Neuronal stem cell (in vitro differentiated cells): Measurements from ENCODE around the gene TSPAN9.

Source experiments
- DNase-seq: peaks from one replicate; pipeline ENCODE4 v3.0.0-alpha.2; 2013; ENCODE audit warnings: low spot score
- H2AFZ ChIP-seq: one replicate; pipeline ENCODE4 v1.6.1; 2013; ENCODE audit warnings: mild to moderate bottlenecking, low read length, inconsistent platforms
- H2AK5ac ChIP-seq: 2 replicates; pipeline ENCODE4 v1.6.1; 2013; ENCODE audit warnings: low read depth, mild to moderate bottlenecking, inconsistent platforms, low read length, moderate library complexity, mixed read lengths
- H2BK120ac ChIP-seq: 2 replicates; pipeline ENCODE4 v1.6.1; 2013; ENCODE audit warnings: low read depth, mild to moderate bottlenecking, inconsistent platforms, low read length, moderate library complexity, mixed read lengths
- H2BK12ac ChIP-seq: one replicate; pipeline ENCODE4 v1.6.1; 2013; ENCODE audit warnings: low read length, inconsistent platforms
- H2BK15ac ChIP-seq: 2 replicates; pipeline ENCODE4 v1.6.1; 2013; ENCODE audit warnings: mild to moderate bottlenecking, low read length, inconsistent platforms, mixed read lengths
- H2BK5ac ChIP-seq: one replicate; pipeline ENCODE4 v1.6.1; 2013; ENCODE audit warnings: inconsistent platforms, mild to moderate bottlenecking, low read length, moderate library complexity
- H3K14ac ChIP-seq: one replicate; pipeline ENCODE4 v1.6.1; 2013; ENCODE audit warnings: low read length, inconsistent platforms
- H3K18ac ChIP-seq: 2 replicates; pipeline ENCODE4 v1.6.1; 2013; ENCODE audit warnings: low read length, inconsistent platforms
- H3K23ac ChIP-seq: 2 replicates; pipeline ENCODE4 v1.6.1; 2013; ENCODE audit warnings: low read depth, mild to moderate bottlenecking, mixed read lengths, low read length, inconsistent platforms; ENCODE audit not compliant: poor library complexity
- H3K27ac ChIP-seq: replicated peaks from 3 replicates; pipeline ENCODE4 v1.5.1; 2013; ENCODE audit warnings: low read length, inconsistent platforms
- H3K27me3 ChIP-seq, 3 experiments: 2 replicates each; pipeline ENCODE4 v1.6.1; 2013; ENCODE audit warnings: low read length in 3 of 3, mild to moderate bottlenecking in 2 of 3, inconsistent platforms in 1 of 3, low read depth in 1 of 3, mixed read lengths in 1 of 3, moderate library complexity in 1 of 3; ENCODE audit not compliant: control insufficient read depth in 3 of 3, insufficient read depth in 3 of 3
- H3K36me3 ChIP-seq, 2 donors: replicated peaks in 1 of 2; 2 replicates each; pipeline ENCODE4 v1.6.1; 2013; ENCODE audit warnings: low read length in 2 of 2; ENCODE audit not compliant: control insufficient read depth in 2 of 2, insufficient read depth in 2 of 2
- H3K4ac ChIP-seq: 2 replicates; pipeline ENCODE4 v1.6.1; 2013; ENCODE audit warnings: inconsistent platforms, mild to moderate bottlenecking, low read length, moderate library complexity
- H3K4me1 ChIP-seq, 2 donors: 1 replicate in 1 of 2; 2 replicates in 1 of 2; pipeline ENCODE4 v1.6.1; 2013; ENCODE audit warnings: low read length in 2 of 2, low read depth in 1 of 2; ENCODE audit not compliant: control insufficient read depth in 2 of 2, insufficient read depth in 1 of 2
- H3K4me2 ChIP-seq: one replicate; pipeline ENCODE4 v1.6.1; 2013; ENCODE audit warnings: mild to moderate bottlenecking, low read length, inconsistent platforms; ENCODE audit not compliant: insufficient read depth, poor library complexity, severe bottlenecking
- H3K4me3 ChIP-seq, 2 donors: 2 replicates each; pipeline ENCODE4 v1.5.1; 2013; ENCODE audit warnings: low read length in 2 of 2, mild to moderate bottlenecking in 2 of 2, inconsistent platforms in 1 of 2, moderate library complexity in 1 of 2
- H3K79me1 ChIP-seq: one replicate; pipeline ENCODE4 v1.6.1; 2013; ENCODE audit warnings: low read depth, mild to moderate bottlenecking, inconsistent platforms, low read length, moderate library complexity
- H3K9ac ChIP-seq: one replicate; pipeline ENCODE4 v1.6.1; 2013; ENCODE audit warnings: mild to moderate bottlenecking, low read depth, low read length, inconsistent platforms; ENCODE audit not compliant: poor library complexity
- H3K9me3 ChIP-seq, 2 donors: replicated peaks in 1 of 2; 2 replicates each; pipeline versions ENCODE3 to v1.6.1; 2013; ENCODE audit warnings: low read length in 2 of 2, mild to moderate bottlenecking in 2 of 2, inconsistent platforms in 1 of 2, low read depth in 1 of 2, mixed read lengths in 1 of 2, moderate library complexity in 1 of 2; ENCODE audit not compliant: control insufficient read depth in 2 of 2, insufficient read depth in 1 of 2
- H4K8ac ChIP-seq: one replicate; pipeline ENCODE4 v1.6.1; 2013; ENCODE audit warnings: low read depth, mild to moderate bottlenecking, inconsistent platforms, low read length, moderate library complexity
- H4K91ac ChIP-seq: one replicate; pipeline ENCODE4 v1.6.1; 2013; ENCODE audit warnings: low read length, low read depth, mild to moderate bottlenecking, inconsistent platforms; ENCODE audit not compliant: poor library complexity
- WGBS, 2 donors: extraction: QIAGEN DNeasy Blood & Tissue Kit; methylation state at CpG; one replicate each; pipeline ENCODE4 v1.1.7; 2013; ENCODE audit warnings: missing lambda C conversion rate in 2 of 2, mixed read lengths in 1 of 2; ENCODE audit not compliant: insufficient read length in 2 of 2, insufficient replicate concordance in 1 of 2; ENCODE audit errors: extremely low coverage in 2 of 2; 5-methylcytosine and 5-hydroxymethylcytosine counted together

The TSPAN9 gene

DNA sequence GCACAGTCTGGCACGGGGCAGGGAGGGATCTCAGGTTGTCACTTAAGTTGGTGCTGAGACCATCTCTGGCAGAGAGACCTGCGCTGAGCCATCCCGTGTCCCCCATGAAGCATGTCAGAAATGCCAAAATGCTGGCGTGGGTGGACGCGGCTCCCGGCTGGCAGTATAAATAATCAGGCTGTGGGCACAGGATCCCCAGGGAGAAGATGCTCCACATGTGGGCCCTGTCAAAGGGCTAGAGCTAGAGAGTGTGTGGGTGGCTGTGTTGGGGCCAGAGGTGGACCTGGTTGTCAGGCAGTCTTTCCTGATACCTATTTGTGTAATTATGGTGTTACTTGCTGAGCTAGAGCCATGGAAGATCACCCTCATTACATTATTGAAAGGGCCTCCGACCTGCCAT is 189.5 kb downstream of the TSPAN9 start:
- peaks cover 7% of the 10 kb centered on the region in 2 donors for H3K4me1 ChIP-seq
- no CpG with 5 or more reads among the region's 8 CpGs for WGBS, 2 donors
- no peak for DNase-seq
- H2BK15ac ChIP-seq, result no peak overlapping the region
- H3K4me2 ChIP-seq, result no peak overlapping the region
- H4K8ac ChIP-seq, result no peak overlapping the region
- H2BK120ac ChIP-seq, result no peak overlapping the region
- H3K4ac ChIP-seq, result no peak overlapping the region
- H2BK12ac ChIP-seq, result no peak overlapping the region
- no peaks in the 10 kb centered on the region for H3K79me1 ChIP-seq
- no peak overlapping the region for H4K91ac ChIP-seq
- H3K9me3 ChIP-seq, result no peaks in the 10 kb centered on the region
- no peaks in the 10 kb centered on the region for H3K36me3 ChIP-seq
- no peak overlapping the region for H2BK5ac ChIP-seq
- no peak overlapping the region for H2AK5ac ChIP-seq
- H2AFZ ChIP-seq, result no peak overlapping the region
- no peak overlapping the region for H3K9ac ChIP-seq
- no peak overlapping the region for H3K23ac ChIP-seq
- H3K18ac ChIP-seq, result peak overlapping the region; percentile 29
- H3K27ac ChIP-seq, result no peak overlapping the region
- no peak overlapping the region for H3K4me3 ChIP-seq
- H3K27me3 ChIP-seq, result no peaks in the 10 kb centered on the region
- no peak overlapping the region for H3K14ac ChIP-seq

DNA sequence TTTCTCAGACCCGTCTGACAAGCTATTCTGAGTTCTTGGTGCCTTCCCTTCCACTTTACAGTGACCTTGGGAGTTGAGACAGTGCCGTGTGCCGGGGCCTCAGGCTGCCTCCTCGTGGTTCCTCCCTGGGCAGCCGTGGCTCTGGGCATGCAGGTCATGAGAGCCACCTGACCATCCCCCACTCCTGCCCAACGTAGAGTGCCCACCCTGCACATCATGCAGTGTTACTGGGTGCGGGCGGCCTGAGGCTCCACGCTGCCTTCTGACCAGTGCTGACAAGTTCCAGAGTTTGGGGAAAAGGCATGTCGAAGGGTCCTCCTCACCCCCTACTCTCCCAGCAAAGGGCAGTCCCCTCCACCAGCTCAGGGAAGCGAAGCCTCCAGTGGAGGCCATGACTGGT is 190.5 kb downstream of the TSPAN9 start:
- Histone ChIP-seq H3K36me3 (no peaks in the 10 kb centered on the region), H3K9me3 (no peaks in the 10 kb centered on the region), H2BK15ac (no peak overlapping the region), H3K23ac (peak overlapping the region; percentile 69), H3K4ac (no peak overlapping the region), H3K9ac (peak overlapping the region; percentile 27), H4K8ac (no peak overlapping the region), H2BK12ac (no peak overlapping the region), H4K91ac (no peak overlapping the region), H3K4me3 (peak overlapping the region in 1 of 2 donors; percentile 18), H2AK5ac (no peak overlapping the region), H2BK120ac (no peak overlapping the region), H3K27me3 (no peaks in the 10 kb centered on the region), H3K14ac (peak overlapping the region; percentile 75), H3K4me2 (no peak overlapping the region), H3K18ac (peak overlapping the region; percentile 77), H3K27ac (no peak overlapping the region), H2BK5ac (no peak overlapping the region), H3K4me1 (peaks cover 8 to 9% of the 10 kb centered on the region in 2 donors), H2AFZ (no peak overlapping the region), H3K79me1 (no peaks in the 10 kb centered on the region)
- WGBS, 2 donors, result no CpG with 5 or more reads among the region's 11 CpGs
- DNase-seq, result no peak

DNA sequence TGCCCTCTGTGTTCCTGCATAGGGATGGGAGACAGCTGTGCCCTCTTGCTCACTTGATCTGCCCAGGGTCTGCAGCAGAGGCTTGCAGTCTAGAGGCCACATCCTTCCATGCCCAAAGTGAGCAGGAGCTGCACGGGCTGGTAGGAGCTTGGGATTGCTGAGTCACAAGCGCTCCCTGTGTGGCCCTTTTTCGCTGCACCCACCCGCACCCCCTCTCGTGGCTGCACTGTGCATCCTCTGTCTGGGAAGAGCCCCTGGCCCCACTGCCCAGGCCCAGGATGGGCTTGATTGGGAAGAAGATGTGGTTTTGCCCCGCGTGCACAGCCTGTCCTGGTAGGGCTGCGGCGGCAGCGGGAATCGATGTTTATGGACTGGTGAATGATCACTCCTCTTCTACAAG is 192.4 kb downstream of the TSPAN9 start:
- Histone ChIP-seq H3K27ac (no peak overlapping the region), H4K91ac (no peak overlapping the region), H3K4me3 (no peak overlapping the region), H2AFZ (no peak overlapping the region), H3K4me1 (peaks cover 8 to 9% of the 10 kb centered on the region in 2 donors), H3K79me1 (no peaks in the 10 kb centered on the region), H3K9me3 (no peaks in the 10 kb centered on the region), H4K8ac (no peak overlapping the region), H2BK15ac (no peak overlapping the region), H3K4me2 (no peak overlapping the region), H3K18ac (peak overlapping the region; percentile 27), H2AK5ac (peak overlapping the region; percentile 29), H2BK120ac (no peak overlapping the region), H3K9ac (peak overlapping the region; percentile 67), H3K14ac (no peak overlapping the region), H3K36me3 (no peaks in the 10 kb centered on the region), H3K4ac (no peak overlapping the region), H3K27me3 (no peaks in the 10 kb centered on the region), H3K23ac (peak overlapping the region; percentile 3), H2BK5ac (no peak overlapping the region), H2BK12ac (no peak overlapping the region)
- no CpG with 5 or more reads among the region's 11 CpGs for WGBS, 2 donors
- no peak for DNase-seq

DNA sequence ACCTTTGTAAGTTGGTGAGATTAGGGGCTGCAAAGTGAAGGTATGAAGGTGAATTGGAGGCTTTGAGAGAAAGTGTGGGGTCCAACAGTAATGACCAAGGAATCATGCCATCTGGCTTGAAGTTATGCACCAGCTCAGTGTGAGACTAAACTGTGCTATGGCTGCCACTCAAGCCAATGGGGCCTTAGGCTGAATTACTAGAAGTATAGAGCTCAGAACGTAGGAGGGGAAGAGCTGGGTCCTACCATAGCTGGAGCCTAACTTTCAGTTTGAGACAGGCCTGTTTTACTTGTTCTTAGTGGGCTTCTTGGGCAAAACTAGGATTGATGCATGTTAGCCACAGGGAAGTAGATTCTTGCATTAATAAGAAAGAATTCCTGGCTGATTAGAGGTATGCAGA is 194.0 kb downstream of the TSPAN9 start:
- Histone ChIP-seq H4K91ac (no peak overlapping the region), H3K4me2 (no peak overlapping the region), H2BK5ac (no peak overlapping the region), H3K27me3 (no peaks in the 10 kb centered on the region), H3K14ac (no peak overlapping the region), H3K9ac (no peak overlapping the region), H3K79me1 (no peaks in the 10 kb centered on the region), H3K4me3 (no peak overlapping the region), H2AFZ (no peak overlapping the region), H3K4ac (no peak overlapping the region), H3K4me1 (peaks cover 8 to 9% of the 10 kb centered on the region in 2 donors), H2AK5ac (no peak overlapping the region), H3K18ac (no peak overlapping the region), H3K9me3 (no peaks in the 10 kb centered on the region), H3K36me3 (no peaks in the 10 kb centered on the region), H3K23ac (no peak overlapping the region), H2BK120ac (no peak overlapping the region), H2BK12ac (no peak overlapping the region), H4K8ac (no peak overlapping the region), H3K27ac (no peak overlapping the region), H2BK15ac (no peak overlapping the region)
- DNase-seq, result no peak
- no CpG with 5 or more reads among the region's 1 CpG for WGBS, 2 donors
